Measurements from ENCODE around the gene DIAPH2. TPM values are rescaled to one million over a fixed set of nuclear protein-coding genes. Genes with fewer than 3 reads are reported as not detected.

Gene DIAPH2
- total RNA-seq, 1 donor from 2014 or later: 9.8 TPM

DNA sequence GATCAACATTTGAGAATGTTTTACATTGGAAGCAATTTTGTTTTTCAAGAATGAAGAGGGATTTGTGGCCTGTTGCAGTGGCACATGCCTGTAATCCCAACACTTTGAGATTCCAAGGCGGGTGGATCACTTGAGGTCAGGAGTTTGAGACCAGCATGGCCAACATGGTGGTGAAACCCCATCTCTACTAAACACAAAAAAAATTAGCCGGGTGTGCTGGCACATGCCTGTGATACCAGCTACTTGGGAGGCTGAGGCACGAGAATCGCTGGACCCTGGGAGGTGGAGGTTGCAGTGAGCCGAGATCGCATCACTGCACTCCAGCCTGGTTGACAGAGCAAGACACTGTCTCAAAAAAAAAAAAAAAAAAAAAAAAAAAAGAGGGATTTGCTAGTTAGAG is 326.9 kb downstream of the DIAPH2 start:
- ATAC-seq: no peak
- intact Hi-C loops (cut with micrococcal nuclease): no loop called here
- no peak for DNase-seq

DNA sequence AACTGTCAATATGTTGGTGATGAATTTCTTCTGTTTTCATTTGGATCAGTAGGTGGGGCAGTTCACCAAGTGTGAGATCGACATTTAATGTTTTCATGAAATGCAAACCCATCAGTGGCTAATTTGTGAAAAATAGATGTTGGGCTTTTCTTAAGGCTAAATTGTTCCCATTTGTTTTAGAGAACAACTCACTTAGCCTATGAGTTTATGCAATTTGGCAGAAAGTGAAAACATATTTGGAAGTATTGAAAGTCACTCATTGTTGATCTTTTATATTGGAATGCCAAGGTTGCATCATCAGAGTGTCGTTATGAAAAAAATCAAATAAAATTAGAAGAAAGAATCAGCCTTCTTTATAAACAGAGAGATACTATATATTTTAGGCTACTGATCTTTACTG is 331.5 kb downstream of the DIAPH2 start:
- no peak for DNase-seq
- intact Hi-C loops (cut with micrococcal nuclease): no loop called here
- no peak for ATAC-seq

DNA sequence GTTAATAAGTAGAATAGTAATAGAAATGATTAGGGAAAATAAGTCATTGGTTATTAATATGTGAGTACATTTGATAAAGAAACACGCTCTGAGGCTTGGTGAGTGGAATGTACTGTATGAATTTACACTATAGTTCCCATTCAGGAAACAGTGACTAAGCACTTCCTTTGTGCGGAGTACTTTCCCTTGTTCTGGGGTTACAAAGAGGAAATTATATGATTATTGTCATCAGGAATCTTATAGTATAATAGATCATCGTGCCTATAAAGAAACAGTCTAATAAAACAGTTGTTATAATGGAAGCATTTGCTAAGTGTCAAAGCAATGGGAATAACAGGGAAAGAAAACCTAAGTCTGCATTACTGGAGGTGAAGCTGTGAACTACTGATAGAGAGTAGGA is 337.0 kb downstream of the DIAPH2 start:
- no peak for ATAC-seq
- intact Hi-C loops (cut with micrococcal nuclease): no loop called here
- DNase-seq: no peak

DNA sequence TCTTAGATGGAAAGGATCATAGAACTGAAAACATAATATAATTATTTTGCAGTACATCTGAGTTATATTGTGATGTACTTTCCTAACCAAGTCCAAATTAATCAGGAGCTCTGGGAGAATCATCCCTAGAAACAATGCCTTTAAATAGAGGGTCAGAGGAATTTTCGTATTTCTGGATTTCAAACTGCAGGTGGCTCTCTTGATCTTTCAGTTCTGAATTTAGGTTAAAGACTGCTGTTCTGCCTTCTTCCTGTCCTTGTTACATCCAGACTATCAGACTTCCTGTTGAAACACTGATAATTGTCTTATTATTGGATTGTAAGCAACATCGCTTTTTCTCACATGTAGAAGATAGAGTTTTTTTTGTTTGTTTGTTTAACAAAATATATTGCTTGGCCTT is 341.8 kb downstream of the DIAPH2 start:
- DNase-seq (no peak), ATAC-seq (no peak)
- intact Hi-C loops (cut with micrococcal nuclease): no loop called here

DNA sequence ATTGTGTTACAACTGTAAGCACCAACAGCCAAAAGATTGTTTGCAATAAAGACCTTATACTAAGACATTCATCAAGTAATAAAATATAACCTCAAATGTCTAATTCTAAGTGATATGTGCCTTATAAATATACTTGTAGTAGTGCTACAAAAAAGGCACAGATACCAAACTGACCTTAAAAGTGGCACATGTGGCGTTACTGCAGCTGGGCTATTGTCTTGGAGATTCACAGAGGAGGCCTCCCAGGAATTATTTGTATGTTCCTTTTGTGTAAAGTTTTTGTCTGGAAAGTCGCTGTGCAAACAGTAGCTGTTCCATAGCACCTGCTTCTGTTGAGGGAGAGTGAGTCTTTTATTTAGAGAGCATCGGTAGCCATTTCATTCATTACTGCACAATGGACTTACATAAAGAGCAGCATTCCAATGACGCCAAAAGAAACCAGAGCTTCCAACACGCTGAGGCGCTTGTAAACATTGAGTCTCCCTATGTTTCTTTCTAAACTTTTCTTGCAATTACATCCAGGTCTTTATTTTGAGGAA is 342.8 kb downstream of the DIAPH2 start:
- intact Hi-C loops (cut with micrococcal nuclease): no loop called here
- no peak for ATAC-seq
- DNase-seq: no peak

DNA sequence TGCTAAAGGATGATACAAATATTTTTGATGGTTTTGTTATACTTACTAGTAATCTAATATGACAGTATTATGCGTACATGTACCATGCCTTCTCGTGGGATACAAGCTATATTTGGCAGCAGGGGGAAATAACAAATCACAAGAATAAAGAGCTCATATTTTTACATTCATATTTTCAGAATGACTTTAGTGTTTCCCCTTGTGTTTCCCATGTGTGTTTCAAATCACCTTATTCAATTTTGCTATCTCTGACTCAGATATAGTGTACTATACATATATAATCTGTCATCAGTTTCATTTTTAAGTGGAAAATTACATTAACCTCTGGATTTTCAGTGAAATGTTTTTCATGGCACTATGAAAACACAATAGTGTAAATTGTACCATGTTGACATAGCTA is 345.8 kb downstream of the DIAPH2 start:
- intact Hi-C loops (cut with micrococcal nuclease): no loop called here
- ATAC-seq (no peak), DNase-seq (no peak)

DNA sequence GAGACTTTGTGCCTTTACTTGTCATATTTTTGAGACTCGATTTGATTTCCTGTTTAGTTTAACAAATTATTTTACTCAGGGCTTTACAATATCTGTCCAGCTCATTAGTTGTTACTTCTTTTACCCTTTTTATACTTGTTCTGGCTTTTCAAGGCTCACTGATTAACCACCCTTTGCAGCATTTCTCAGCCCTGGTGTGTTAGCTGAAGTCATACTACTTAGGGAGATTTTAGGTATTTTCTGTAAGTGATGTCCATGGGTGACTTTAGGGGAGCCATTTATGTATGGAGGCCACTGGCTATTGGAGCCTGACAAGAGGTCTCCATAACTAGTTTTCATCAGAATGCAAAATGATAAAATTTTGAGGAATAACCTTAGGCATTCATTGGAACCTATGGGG is 346.3 kb downstream of the DIAPH2 start:
- no peak for DNase-seq
- intact Hi-C loops (cut with micrococcal nuclease): no loop called here
- no peak for ATAC-seq

DNA sequence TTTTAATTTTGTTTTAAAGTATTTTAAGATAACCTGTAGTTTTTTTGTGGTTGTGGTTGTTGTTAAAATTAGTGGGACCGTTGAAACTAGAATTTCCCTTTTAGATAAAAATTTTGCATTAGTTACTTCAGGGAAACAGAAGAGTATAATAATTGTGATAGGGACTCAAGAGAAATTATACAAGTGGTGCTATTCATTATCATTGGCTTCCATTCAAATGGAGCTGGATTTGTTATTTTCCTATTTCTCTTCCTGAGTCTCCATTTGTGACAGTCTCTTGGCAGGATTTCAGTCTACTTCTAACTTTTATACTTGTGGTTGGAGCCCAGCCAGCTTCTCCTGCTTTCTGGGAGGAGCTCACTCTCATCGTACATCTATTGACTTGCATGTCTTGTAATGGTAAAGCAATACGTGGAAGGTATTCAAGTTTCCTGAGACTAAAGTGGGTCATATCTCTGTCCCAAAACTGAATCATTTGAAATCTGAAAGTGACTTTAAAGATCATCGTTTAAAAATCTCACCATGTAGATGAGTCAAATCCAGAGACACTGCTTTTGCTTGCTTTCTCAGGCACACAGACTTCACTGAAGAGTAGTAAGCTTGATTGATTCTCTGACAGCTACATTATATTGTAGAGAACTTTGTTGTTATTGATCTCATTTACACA is 354.9 kb downstream of the DIAPH2 start:
- intact Hi-C loops (cut with micrococcal nuclease): no loop called here
- DNase-seq (peak; percentile 41), ATAC-seq (no peak)

DNA sequence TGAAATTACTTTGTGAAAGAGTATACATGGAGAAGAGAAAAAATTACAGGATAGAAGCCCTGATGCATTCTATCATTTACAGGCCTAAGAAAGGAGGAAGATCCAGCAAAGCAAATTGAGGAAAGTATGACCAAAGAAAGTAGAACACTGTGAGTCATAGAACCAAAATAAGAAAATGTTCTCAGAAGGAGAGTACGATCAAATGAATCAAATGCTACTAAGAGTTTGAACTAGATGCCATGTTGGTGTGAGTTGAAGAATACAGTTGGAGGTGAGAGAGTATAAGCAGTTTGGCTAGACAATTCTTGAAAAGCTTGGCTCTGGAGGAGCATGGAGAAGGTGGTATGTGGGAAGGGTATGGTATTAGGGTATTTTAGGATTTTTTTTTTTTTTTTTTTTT is 360.8 kb downstream of the DIAPH2 start:
- DNase-seq (no peak), ATAC-seq (no peak)
- intact Hi-C loops (cut with micrococcal nuclease): no loop called here

DNA sequence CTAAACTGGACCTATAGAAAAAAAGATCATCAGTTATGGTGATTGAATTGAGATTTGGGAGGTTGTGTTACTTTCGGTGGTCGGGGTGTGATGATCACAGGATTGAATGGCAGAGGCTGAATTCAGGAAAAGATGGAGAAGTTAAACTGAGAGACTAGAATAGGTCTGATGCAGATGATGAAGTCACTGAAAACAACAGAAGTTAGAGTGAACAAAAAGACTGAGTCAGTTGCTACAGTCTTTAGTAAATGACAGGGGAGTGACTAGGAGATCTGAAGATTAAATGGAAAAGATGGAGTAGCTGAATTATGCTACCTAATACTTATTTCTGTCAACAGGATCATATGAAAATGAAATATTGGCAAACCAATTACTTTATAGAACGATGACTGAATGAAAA is 362.2 kb downstream of the DIAPH2 start:
- intact Hi-C loops (cut with micrococcal nuclease): no loop called here

DNA sequence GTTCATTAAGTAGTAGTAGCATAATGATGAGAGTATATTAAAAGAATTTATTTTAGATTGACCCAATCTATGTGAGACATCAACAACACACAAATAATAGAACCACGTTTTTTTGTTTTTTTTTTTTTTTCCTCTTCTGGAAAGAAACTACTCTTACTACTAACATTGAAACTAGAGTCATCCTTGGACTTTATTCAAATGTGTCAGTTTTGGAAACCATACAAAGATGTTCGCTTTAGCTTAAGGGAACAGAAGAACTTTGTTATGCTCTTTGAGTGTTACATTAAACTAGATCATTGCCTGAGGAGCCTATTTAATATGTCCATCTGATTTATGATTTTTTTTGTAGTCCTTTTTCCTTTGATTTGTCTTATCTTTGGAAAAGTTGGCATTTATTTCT is 365.8 kb downstream of the DIAPH2 start:
- ATAC-seq (no peak), DNase-seq (no peak)
- intact Hi-C loops (cut with micrococcal nuclease): no loop called here

More for the DNA sequence above, 362.2 kb downstream of the DIAPH2 start:
- no peak for ATAC-seq
- DNase-seq: no peak

DNA sequence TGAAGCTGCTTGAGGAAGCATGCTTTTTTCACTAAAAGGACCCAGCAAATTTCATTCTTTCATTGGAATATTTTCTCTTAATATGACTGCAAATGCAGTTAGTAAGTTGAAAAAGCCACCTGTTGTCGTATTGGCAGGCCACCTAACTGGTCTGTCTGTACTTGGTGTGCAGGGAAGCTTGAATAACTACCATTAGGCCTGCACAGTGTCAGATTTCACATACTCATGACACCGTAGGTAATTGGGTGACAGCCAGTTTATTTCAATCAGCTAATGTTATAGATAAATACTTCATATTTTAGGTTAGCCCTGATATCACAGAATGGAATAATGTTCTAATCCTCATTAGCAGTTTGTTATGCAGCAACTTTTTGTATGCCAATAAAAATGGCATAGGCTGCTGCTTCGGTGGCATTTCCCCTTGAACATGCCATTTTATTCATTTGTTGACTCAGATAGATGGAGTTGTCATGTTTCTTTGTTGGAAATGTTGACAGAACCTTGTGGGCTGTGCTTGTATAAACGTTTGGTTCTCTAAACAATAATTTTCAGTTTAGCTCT is 372.8 kb downstream of the DIAPH2 start:
- no peak for DNase-seq
- peak; percentile 58 for ATAC-seq
- intact Hi-C loops (cut with micrococcal nuclease): no loop called here

DNA sequence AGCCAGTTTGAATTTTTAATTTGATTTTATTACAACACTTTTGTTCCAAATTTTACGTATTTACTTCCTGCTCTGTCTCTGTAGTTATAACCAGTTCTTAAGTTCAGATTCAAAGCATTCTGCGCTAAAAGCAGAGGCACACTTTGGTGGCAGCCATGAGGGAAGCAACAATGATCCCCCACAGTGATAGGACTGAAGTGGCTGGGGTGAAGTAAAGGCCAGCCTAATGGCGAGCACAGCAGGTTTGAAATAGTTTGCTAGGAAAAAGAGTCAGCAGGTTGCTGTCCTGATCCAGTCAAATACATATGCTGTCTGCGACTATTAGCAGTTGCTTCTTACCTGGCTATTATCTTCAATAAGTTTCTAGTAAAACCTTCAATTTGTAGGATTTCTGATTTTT is 375.4 kb downstream of the DIAPH2 start:
- no peak for DNase-seq

DNA sequence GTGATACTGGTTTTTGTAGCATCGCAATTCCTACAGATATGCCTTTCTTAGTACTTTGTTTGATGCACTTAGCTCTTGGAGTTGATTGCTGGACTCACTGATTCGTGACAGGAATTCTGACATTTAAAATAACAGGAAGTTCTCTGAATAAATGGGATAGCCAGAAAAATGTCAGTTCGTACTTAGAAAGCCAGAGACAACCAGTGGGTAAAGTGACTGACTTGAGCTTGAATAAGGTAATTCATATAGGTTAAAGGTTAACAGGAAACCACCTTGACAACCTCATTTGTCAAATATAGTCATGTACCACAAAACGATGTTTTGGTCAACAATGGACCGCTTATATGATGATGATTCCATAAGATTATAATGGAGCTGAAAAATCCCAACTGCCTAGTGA is 380.4 kb downstream of the DIAPH2 start:
- ATAC-seq (no peak), DNase-seq (no peak)
- intact Hi-C loops (cut with micrococcal nuclease): no loop called here

More for the DNA sequence above, 375.4 kb downstream of the DIAPH2 start:
- no peak for ATAC-seq
- intact Hi-C loops (cut with micrococcal nuclease): no loop called here

DNA sequence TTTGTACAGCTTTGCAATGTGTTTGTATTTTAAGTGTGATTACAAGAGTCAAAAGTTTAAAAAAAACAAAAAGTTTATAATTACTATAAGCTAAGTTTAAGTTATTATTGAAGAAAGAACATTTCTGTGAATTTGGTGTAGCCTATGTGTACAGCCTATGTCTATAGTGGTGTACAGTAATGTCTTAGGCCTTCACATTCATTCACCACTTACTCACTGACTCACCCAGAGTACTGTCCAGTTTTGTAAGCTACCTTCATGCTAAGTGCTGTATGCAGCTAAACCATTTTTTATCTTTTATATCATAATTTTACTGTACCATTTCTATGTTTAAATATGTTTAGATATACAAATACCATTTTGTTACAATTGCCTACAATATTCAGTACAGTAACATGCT is 381.3 kb downstream of the DIAPH2 start:
- no peak for DNase-seq
- intact Hi-C loops (cut with micrococcal nuclease): no loop called here
- ATAC-seq: no peak

DNA sequence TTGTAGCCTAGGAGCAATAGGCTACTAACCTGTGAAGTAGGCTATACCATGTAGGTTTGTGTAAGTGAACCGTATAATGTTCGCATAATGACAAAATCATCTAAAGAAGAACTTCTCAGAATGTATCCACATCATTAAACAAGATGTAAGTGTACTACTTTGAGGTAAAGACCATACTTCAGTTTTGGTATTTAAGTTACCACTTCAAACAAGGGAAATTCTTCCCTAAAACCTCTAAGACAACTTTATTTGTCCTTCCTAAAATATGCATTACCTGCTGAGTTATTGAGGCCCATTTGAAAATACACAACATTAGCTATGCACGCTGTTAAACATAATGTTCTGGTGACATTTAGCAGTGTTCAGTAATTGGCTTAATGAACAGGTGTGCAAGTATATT is 381.7 kb downstream of the DIAPH2 start:
- ATAC-seq: no peak
- DNase-seq: no peak
- intact Hi-C loops (cut with micrococcal nuclease): no loop called here

DNA sequence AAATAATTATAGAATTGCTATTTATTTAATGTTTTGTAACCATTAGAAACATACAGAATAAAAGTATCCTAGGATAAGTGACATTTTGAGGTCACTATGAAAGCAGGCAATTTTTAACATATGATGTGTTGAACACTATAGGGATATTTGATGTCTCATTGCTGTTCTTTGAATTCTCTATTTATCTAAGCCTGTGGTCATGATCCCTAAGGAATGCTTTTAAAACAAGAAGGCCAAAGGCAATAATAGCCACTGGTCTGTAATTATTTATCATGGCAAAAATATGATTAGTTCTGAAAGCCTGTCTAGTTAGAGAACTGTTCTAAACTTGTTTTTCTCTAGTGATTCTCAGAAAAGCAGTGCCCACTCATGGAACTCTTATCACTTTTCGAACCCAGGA is 385.7 kb downstream of the DIAPH2 start:
- intact Hi-C loops (cut with micrococcal nuclease): no loop called here
- no peak for DNase-seq
- ATAC-seq: no peak

DNA sequence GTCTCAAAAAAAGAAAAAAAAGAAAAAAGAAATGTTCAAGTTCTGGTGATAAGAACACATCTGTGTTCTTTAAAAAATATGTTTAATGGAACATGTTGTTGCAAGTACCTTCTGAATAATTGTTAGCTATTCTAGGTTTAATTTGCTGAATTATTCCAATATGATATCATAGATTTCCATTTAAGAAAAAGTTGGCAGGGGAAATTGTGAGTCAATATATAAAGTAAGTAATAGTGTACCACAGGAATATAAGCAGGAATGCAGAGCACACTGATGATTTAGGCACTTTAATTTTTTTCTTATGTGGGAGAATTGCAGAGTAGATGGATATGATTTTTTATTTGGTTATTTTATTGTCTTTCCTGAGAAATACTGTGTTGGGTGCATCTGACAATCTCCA is 389.8 kb downstream of the DIAPH2 start:
- ATAC-seq: no peak
- intact Hi-C loops (cut with micrococcal nuclease): no loop called here
- DNase-seq: no peak

DNA sequence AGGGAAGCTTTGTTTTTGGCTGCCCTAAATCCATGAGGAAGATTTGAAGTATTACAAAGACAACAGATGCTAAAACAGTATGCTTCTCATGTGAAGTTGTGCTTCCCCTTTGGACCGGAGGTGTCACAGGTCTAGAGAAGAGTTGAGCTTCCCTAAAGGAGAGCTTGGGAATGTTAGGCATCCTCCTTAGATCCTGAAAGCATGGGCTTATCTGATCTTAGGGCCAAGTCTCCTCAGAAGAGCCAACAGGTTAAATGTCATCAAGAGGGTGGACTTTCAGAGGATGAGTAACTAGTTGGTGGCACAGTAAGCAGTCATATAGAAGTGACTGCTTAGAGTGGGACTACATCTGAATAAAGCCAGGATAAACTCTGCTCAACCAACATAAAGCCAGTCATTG is 404.5 kb downstream of the DIAPH2 start:
- DNase-seq (no peak), ATAC-seq (no peak)
- intact Hi-C loops (cut with micrococcal nuclease): no loop called here

DNA sequence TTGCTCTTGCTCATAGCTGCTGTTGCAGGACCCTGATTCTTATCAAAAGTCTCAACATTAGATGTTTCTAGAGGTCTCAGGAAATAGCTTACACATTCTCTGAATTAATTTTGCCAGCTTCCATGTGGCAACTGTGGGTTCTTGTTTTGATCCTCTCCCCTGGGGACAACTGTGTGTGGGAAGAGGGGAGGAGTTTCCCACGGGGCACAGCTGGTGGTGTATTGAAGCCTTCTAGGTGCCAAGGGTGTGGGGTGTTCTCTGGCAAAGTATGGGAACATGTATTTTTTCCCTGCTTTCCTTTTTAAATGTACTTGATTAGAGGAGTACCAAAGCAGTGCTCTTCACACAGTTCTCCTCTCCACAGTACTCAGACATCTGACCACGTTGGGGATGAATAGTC is 411.7 kb downstream of the DIAPH2 start:
- intact Hi-C loops (cut with micrococcal nuclease): no loop called here
- ATAC-seq (no peak), DNase-seq (no peak)

DNA sequence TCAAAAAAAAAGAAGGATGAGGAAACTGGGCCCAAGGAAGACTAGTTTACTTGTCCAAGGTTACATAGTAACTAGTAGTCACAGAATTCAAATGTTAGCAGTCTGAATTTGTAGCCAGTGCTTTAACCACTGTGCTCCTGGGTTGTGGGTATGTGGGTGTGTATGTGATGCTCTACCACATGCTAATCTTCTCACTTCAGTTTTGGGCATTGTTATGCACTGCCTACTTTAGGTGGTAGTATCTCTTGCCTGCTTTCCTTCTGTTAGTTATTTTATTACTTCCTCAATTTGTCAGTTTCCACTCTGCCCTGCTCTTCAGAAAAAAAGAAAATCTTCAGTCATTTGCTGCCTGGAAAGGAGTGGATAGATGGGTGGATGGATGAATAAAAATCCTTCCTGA is 418.3 kb downstream of the DIAPH2 start:
- DNase-seq (no peak), ATAC-seq (no peak)
- intact Hi-C loops (cut with micrococcal nuclease): no loop called here

Measured in left ventricle myocardium superior (tissue), 1 donor.